B cell (primary cell): Measurements from ENCODE around the gene HES7. TPM values are rescaled to one million over a fixed set of nuclear protein-coding genes. Genes with fewer than 3 reads are reported as not detected.

Source experiments
- ATAC-seq: fragments of 200-7000 bp; cut with Tn5 transposase; one replicate; pipeline ENCODE4 v1.10.0; 2021; ENCODE audit warnings: low read depth, mild to moderate bottlenecking, moderate number of reproducible peaks, moderate library complexity
- CTCF ChIA-PET: fragments of 350-600 bp; sonication (Branson Sonifier 250); formaldehyde crosslinking; loops from one replicate; lab custom pipeline; 2021; ENCODE audit warnings: antibody characterized with exemption, inconsistent platforms; lab: Charles Lee
- POLR2A ChIA-PET: fragments of 350-600 bp; sonication (Branson Sonifier 250); formaldehyde crosslinking; loops from one replicate; lab custom pipeline; 2021; ENCODE audit warnings: antibody characterized with exemption; lab: Charles Lee
- DNase-seq: peaks from one replicate; pipeline ENCODE4 v3.0.0; 2013
- H2AFZ ChIP-seq: 2 replicates; pipeline ENCODE4 v1.6.1; 2012; ENCODE audit warnings: mild to moderate bottlenecking, low read depth, low read length; ENCODE audit not compliant: insufficient read depth, poor library complexity, severe bottlenecking
- H3K27ac ChIP-seq, 2 donors: 1 replicate in 1 of 2; 2 replicates in 1 of 2; pipeline ENCODE4 v1.5.1; 2012 to 2013; ENCODE audit warnings: low read length in 2 of 2, mild to moderate bottlenecking in 2 of 2, moderate library complexity in 1 of 2
- H3K27me3 ChIP-seq, 4 experiments: fragments of 200-600 bp in 1 of 4; sonication (generic) in 1 of 4; replicated peaks in 1 of 4; 1 replicate in 2 of 4; 2 replicates in 2 of 4; pipeline versions ENCODE4 v1.6.1 to v1.7.0; 2013 to 2016; ENCODE audit warnings: low read length in 3 of 4, mild to moderate bottlenecking in 2 of 4, mixed read lengths in 1 of 4, moderate library complexity in 1 of 4; ENCODE audit not compliant: insufficient read depth in 4 of 4, control insufficient read depth in 3 of 4; ENCODE audit errors: control extremely low read depth in 1 of 4
- H3K36me3 ChIP-seq, 2 experiments: replicated peaks in 1 of 2; 1 replicate in 1 of 2; 2 replicates in 1 of 2; pipeline versions ENCODE4 v1.6.1 to v1.7.1; 2013; ENCODE audit warnings: low read length in 1 of 2; ENCODE audit not compliant: insufficient read depth in 2 of 2, control insufficient read depth in 1 of 2; ENCODE audit errors: control extremely low read depth in 1 of 2, extremely low read depth in 1 of 2
- H3K4me1 ChIP-seq, 2 donors: fragments of 200-600 bp in 1 of 2; sonication (generic) in 1 of 2; 1 replicate in 1 of 2; 2 replicates in 1 of 2; pipeline versions ENCODE4 v1.5.1 to v1.6.1; 2013 to 2017; ENCODE audit warnings: low read length in 2 of 2; ENCODE audit not compliant: control insufficient read depth in 2 of 2, insufficient read depth in 2 of 2
- H3K4me2 ChIP-seq: replicated peaks from 2 replicates; pipeline ENCODE3; 2012; ENCODE audit warnings: mild to moderate bottlenecking, low read depth, low read length; ENCODE audit not compliant: poor library complexity, severe bottlenecking
- H3K4me3 ChIP-seq, 5 experiments: fragments of 200-600 bp in 1 of 5; sonication (generic) in 1 of 5; 1 replicate in 3 of 5; 2 replicates in 2 of 5; pipeline versions ENCODE4 v1.5.1 to v1.7.0; 2011 to 2016; ENCODE audit warnings: low read length in 4 of 5, mild to moderate bottlenecking in 4 of 5, low read depth in 2 of 5, control low read depth in 1 of 5, moderate library complexity in 1 of 5; ENCODE audit not compliant: insufficient read depth in 1 of 5; ENCODE audit errors: control extremely low read depth in 1 of 5, extremely low read depth in 1 of 5
- H3K79me2 ChIP-seq: fragments of 200-600 bp; sonication (generic); one replicate; pipeline ENCODE4 v1.6.0; 2016; ENCODE audit warnings: low read length; ENCODE audit not compliant: control insufficient read depth, insufficient read depth
- H3K9ac ChIP-seq: fragments of 200-600 bp; sonication (generic); 2 replicates; pipeline ENCODE4 v1.6.1; 2017; ENCODE audit warnings: mild to moderate bottlenecking, low read length, moderate library complexity
- H3K9me3 ChIP-seq, 3 donors: one replicate each; pipeline versions ENCODE4 v1.6.1 to v1.7.1; 2013; ENCODE audit warnings: low read length in 2 of 3; ENCODE audit not compliant: control insufficient read depth in 2 of 3, insufficient read depth in 1 of 3; ENCODE audit errors: control extremely low read depth in 1 of 3
- H4K20me1 ChIP-seq: 2 replicates; pipeline ENCODE4 v1.6.0; 2012; ENCODE audit warnings: mild to moderate bottlenecking, low read length; ENCODE audit not compliant: insufficient read depth, control insufficient read depth, poor library complexity, severe bottlenecking
- H3K27ac Mint-ChIP-seq: one replicate; pipeline ENCODE4 v1.8.0; 2021; ENCODE audit warnings: mixed read lengths
- H3K27me3 Mint-ChIP-seq: one replicate; pipeline ENCODE4 v1.8.0; 2021; ENCODE audit warnings: mixed read lengths
- H3K4me1 Mint-ChIP-seq: one replicate; pipeline ENCODE4 v1.8.0; 2021; ENCODE audit warnings: mixed read lengths
- H3K4me3 Mint-ChIP-seq: one replicate; pipeline ENCODE4 v1.8.0; 2021; ENCODE audit warnings: mixed read lengths
- H3K9me3 Mint-ChIP-seq: one replicate; pipeline ENCODE4 v1.8.0; 2022; ENCODE audit warnings: mixed read lengths; ENCODE audit not compliant: insufficient read depth
- CTCF ChIP-seq: fragments of 200-600 bp; IDR thresholded peaks from one replicate; pipeline ENCODE4 v1.8.0; 2022; ENCODE audit warnings: antibody characterized with exemption, mild to moderate bottlenecking
- EZH2 ChIP-seq: IDR thresholded peaks from 2 replicates; pipeline ENCODE4 v1.6.1; 2012; ENCODE audit warnings: borderline replicate concordance, low read depth, mild to moderate bottlenecking, moderate library complexity, low read length; ENCODE audit not compliant: insufficient read depth, poor library complexity, severe bottlenecking
- WGBS: methylation state at CpG from one replicate; pipeline ENCODE4 v1.1.5; 2013; ENCODE audit warnings: missing lambda C conversion rate; ENCODE audit not compliant: insufficient coverage; 5-methylcytosine and 5-hydroxymethylcytosine counted together
- intact Hi-C: fragments of 100-400 bp; cut with micrococcal nuclease; formaldehyde crosslinking; loops from one replicate; pipeline ENCODE4 v1.10.0; 2022
- polyA plus RNA-seq: library from polyadenylated mRNA; depleted of rRNA; stranded (reverse); fragments of >200 nt; gene quantifications from 2 replicates; pipeline ENCODE4 v1.2.3, GENCODE V29; 2012
- total RNA-seq, 2 donors: library from RNA; stranded (reverse); fragments of 120-200 nt in 1 of 2; gene quantifications; 1 replicate in 1 of 2; 2 replicates in 1 of 2; pipeline versions ENCODE4 v1.2.3 to v1.2.4, GENCODE V29; 2013 to 2022

Gene HES7
- total and polyA plus RNA-seq, 2 donors (not counting 1 experiment from before 2014, with no cell fraction given), result 0.34 TPM; not detected in 1

GRCh38 chr17:8081876-8082275 is 42.0 kb downstream of the HES7 start:
- Histone ChIP-seq H3K79me2 (peaks cover 7% of the 10 kb centered on the region), H3K27ac (no peak overlapping the region), H3K4me3 (no peak overlapping the region), H4K20me1 (peaks cover 9% of the 10 kb centered on the region), H3K4me1 (peaks cover 9 to 15% of the 10 kb centered on the region in 2 donors), H3K9me3 (no peaks in the 10 kb centered on the region), H3K36me3 (no peaks in the 10 kb centered on the region), H3K4me2 (no peak overlapping the region), H3K9ac (no peak overlapping the region), H3K27me3 (peaks cover 0 to 3% (median 0%) of the 10 kb centered on the region in 4 experiments), H2AFZ (no peak overlapping the region)
- TF ChIP-seq EZH2, result no peak
- no peak for TF ChIP-seq CTCF
- no peak for DNase-seq
- WGBS, result 100% methylated on average over 1 of the region's 3 CpGs
- ATAC-seq, result no peak
- intact Hi-C loops, result loop anchor here (2.0 kb wide), 1 partner anchor 77 kb away; no protein-coding TSS in a partner anchor
- Mint-ChIP-seq H3K4me1 (peaks cover 14% of the 10 kb centered on the region), H3K27ac (no peak overlapping the region), H3K9me3 (no peaks in the 10 kb centered on the region), H3K4me3 (no peak overlapping the region), H3K27me3 (no peaks in the 10 kb centered on the region)
- ChIA-PET CTCF (interaction anchor here (0.9 to 11.5 kb wide), 6 partner anchors 8 to 29 kb away, joined by 3 to 360 read pairs (median 14); partner anchors contain the start of genes ALOX12B and ALOXE3), POLR2A (no interaction called here)

GRCh38 chr17:8080799-8081219 is 43.1 kb downstream of the HES7 start:
- Histone ChIP-seq H3K9ac (no peak overlapping the region), H3K27ac (no peak overlapping the region), H3K79me2 (peaks cover 7% of the 10 kb centered on the region), H3K4me3 (no peak overlapping the region), H3K9me3 (no peaks in the 10 kb centered on the region), H3K4me2 (peak overlapping the region; percentile 97), H3K4me1 (peaks cover 9 to 15% of the 10 kb centered on the region in 2 donors), H4K20me1 (peaks cover 9% of the 10 kb centered on the region), H3K36me3 (no peaks in the 10 kb centered on the region), H2AFZ (no peak overlapping the region), H3K27me3 (peaks cover 0 to 6% (median 3%) of the 10 kb centered on the region in 4 experiments)
- no peak for ATAC-seq
- H3K4me3 Mint-ChIP-seq, result peak overlapping the region; percentile 52
- POLR2A ChIA-PET, result no interaction called here
- DNase-seq, result no peak
- CTCF ChIA-PET, result interaction anchor here (0.7 to 11.5 kb wide), 5 partner anchors 10 to 220 kb away, joined by 3 to 360 read pairs (median 5); partner anchors contain the start of genes ALOX12B and ALOXE3
- H3K27ac Mint-ChIP-seq, result no peak overlapping the region
- TF ChIP-seq EZH2 (no peak), CTCF (no peak)
- H3K4me1 Mint-ChIP-seq, result peaks cover 14% of the 10 kb centered on the region
- H3K9me3 Mint-ChIP-seq, result no peaks in the 10 kb centered on the region
- 97% methylated on average over 17 of the region's 17 CpGs for WGBS
- H3K27me3 Mint-ChIP-seq, result no peaks in the 10 kb centered on the region
- intact Hi-C loops, result loop anchor here (1.0 to 2.0 kb wide), 3 partner anchors 10 to 78 kb away; partner anchors contain the start of gene ALOXE3
